Spleen (tissue), 11 donors: ENCODE results near the gene DNHD1. TPM values are rescaled to one million over a fixed set of nuclear protein-coding genes. Genes with fewer than 3 reads are reported as not detected.

Experiments used
- DNase-seq: peaks from one replicate; pipeline ENCODE4 v3.0.0-alpha.2; 2020
- H3K27ac ChIP-seq, 8 donors: fragments of 200-600 bp; sonication (generic) in 7 of 8; 1 replicate in 4 of 8; 2 replicates in 4 of 8; pipeline versions ENCODE4 v1.5.0 to v1.8.0; 2016 to 2021; ENCODE audit warnings: inconsistent platforms in 4 of 8, mild to moderate bottlenecking in 4 of 8, moderate library complexity in 1 of 8
- H3K27me3 ChIP-seq, 7 donors: fragments of 200-600 bp; sonication (generic) in 6 of 7; replicated peaks in 1 of 7; 1 replicate in 4 of 7; 2 replicates in 3 of 7; pipeline versions ENCODE4 v1.5.0 to v1.8.0; 2016 to 2021; ENCODE audit warnings: inconsistent platforms in 3 of 7, mild to moderate bottlenecking in 1 of 7
- H3K36me3 ChIP-seq, 6 donors: fragments of 200-600 bp; sonication (generic) in 5 of 6; 1 replicate in 4 of 6; 2 replicates in 2 of 6; pipeline versions ENCODE4 v1.5.0 to v1.8.0; 2016 to 2021; ENCODE audit warnings: inconsistent platforms in 2 of 6
- H3K4me1 ChIP-seq, 6 donors: fragments of 200-600 bp; sonication (generic) in 5 of 6; 1 replicate in 3 of 6; 2 replicates in 3 of 6; pipeline versions ENCODE4 v1.5.0 to v1.8.0; 2016 to 2021; ENCODE audit warnings: inconsistent platforms in 3 of 6
- H3K4me3 ChIP-seq, 8 donors: fragments of 200-600 bp; sonication (generic) in 7 of 8; 1 replicate in 4 of 8; 2 replicates in 4 of 8; pipeline versions ENCODE4 v1.5.0 to v1.8.0; 2016 to 2021; ENCODE audit warnings: inconsistent platforms in 4 of 8, mild to moderate bottlenecking in 4 of 8, moderate library complexity in 2 of 8
- H3K9me3 ChIP-seq, 8 donors: fragments of 200-600 bp; sonication (generic) in 7 of 8; 1 replicate in 4 of 8; 2 replicates in 4 of 8; pipeline versions ENCODE4 v1.5.0 to v1.8.0; 2016 to 2021; ENCODE audit warnings: inconsistent platforms in 4 of 8
- CTCF ChIP-seq, 11 experiments: fragments of 200-600 bp in 7 of 11; fragments of 450-650 bp in 4 of 11; sonication (generic) in 4 of 11; IDR thresholded peaks in 8 of 11; conservative IDR thresholded peaks in 3 of 11; 1 replicate in 7 of 11; 2 replicates in 4 of 11; pipeline versions ENCODE4 v1.4.0 to v1.8.0; 2016 to 2021; ENCODE audit warnings: antibody characterized with exemption in 11 of 11, inconsistent platforms in 4 of 11, mild to moderate bottlenecking in 1 of 11
- POLR2A ChIP-seq, 3 donors: fragments of 450-650 bp; IDR thresholded peaks; one replicate each; pipeline ENCODE4 v1.5.1; 2017; ENCODE audit warnings: antibody characterized with exemption in 3 of 3, mild to moderate bottlenecking in 1 of 3
- POLR2AphosphoS5 ChIP-seq, 3 donors: sonication (generic); formaldehyde crosslinking; IDR thresholded peaks; one replicate each; pipeline ENCODE4 v1.5.1; 2017; ENCODE audit warnings: antibody characterized with exemption in 3 of 3
- WGBS, 5 donors: extraction: QIAGEN DNeasy Blood & Tissue Kit in 3 of 5; methylation state at CpG; one replicate each; pipeline versions ENCODE4 v1.1.5 to v1.1.7; 2013 to 2018; 5-methylcytosine and 5-hydroxymethylcytosine counted together
- intact Hi-C: fragments of 100-400 bp; cut with DNase I; formaldehyde crosslinking; loops from one replicate; pipeline ENCODE4 v1.15.0; 2023; ENCODE audit warnings: low total_unique reads
- polyA plus RNA-seq, 3 donors: library from polyadenylated mRNA; stranded (reverse); fragments of 200-250 nt; gene quantifications; one replicate each; pipeline ENCODE4 v1.2.1, GENCODE V29; 2013
- total RNA-seq, 7 donors: library from RNA; depleted of rRNA in 3 of 7; stranded (reverse); fragments of >200 nt in 3 of 7; fragmentation: NEBNext Ultra II Directional in 4 of 7; extraction: Animal tissue kit (Norgen Biotek cat#: 25700) in 4 of 7; gene quantifications; one replicate each; pipeline versions ENCODE4 v1.1.0 to v1.2.1, GENCODE V29; 2016 to 2021
- donor health status: healthy with polysubstance abuse.
- donor health status: DM: no; HTN: no; CAD: no; lungs with moderate emphysema.
- donor health status: DM: no; HTN: no; CAD: no.
- donor health status: Bipolar disorder and iron deficiency.
- donor health status: healthy.
- donor health status: DM: no; HTN: no; CAD: no.
- donor health status: DM: yes; HTN: yes; CAD: no.

Gene DNHD1
- total and polyA plus RNA-seq, 10 donors: 6.0 to 40.7 (median 25.8) TPM

GRCh38 chr11:6565988-6566703, 69.1 kb downstream of the DNHD1 start:
- DNase-seq: peak; percentile 44
- Histone ChIP-seq H3K36me3 (peaks cover 0 to 39% (median 0%) of the 10 kb centered on the region in 6 donors), H3K4me3 (no peak overlapping the region), H3K4me1 (peaks cover 0 to 18% (median 8%) of the 10 kb centered on the region in 6 donors), H3K9me3 (no peaks in the 10 kb centered on the region), H3K27ac (no peak overlapping the region), H3K27me3 (no peaks in the 10 kb centered on the region)
- WGBS, 5 donors: 93 to 95% (median 95%) methylated on average over 4 to 5 of the region's 5 CpGs
- intact Hi-C loops: no loop called here
- TF ChIP-seq CTCF (IDR thresholded peaks at IDR 0.05 in 8 of 11, conservative IDR thresholded peaks at IDR 0.05 in 3 of 11) (no peak), POLR2A (IDR thresholded peaks at IDR 0.05) (no peak), POLR2AphosphoS5 (IDR thresholded peaks at IDR 0.05) (no peak)

GRCh38 chr11:6566704-6567370, 69.8 kb downstream of the DNHD1 start:
- Histone ChIP-seq H3K9me3 (no peaks in the 10 kb centered on the region), H3K4me1 (peaks cover 0 to 19% (median 8%) of the 10 kb centered on the region in 6 donors), H3K27ac (no peak overlapping the region), H3K4me3 (no peak overlapping the region), H3K36me3 (peaks cover 0 to 40% (median 0%) of the 10 kb centered on the region in 6 donors), H3K27me3 (no peaks in the 10 kb centered on the region)
- peak; percentile 54 for DNase-seq
- TF ChIP-seq POLR2AphosphoS5 (IDR thresholded peaks at IDR 0.05) (no peak), CTCF (IDR thresholded peaks at IDR 0.05 in 8 of 11, conservative IDR thresholded peaks at IDR 0.05 in 3 of 11) (no peak), POLR2A (IDR thresholded peaks at IDR 0.05) (no peak)
- WGBS, 5 donors: 89 to 95% (median 92%) methylated on average over 9 to 13 of the region's 13 CpGs
- intact Hi-C loops: no loop called here

- H3K9me3 ChIP-seq: no peaks in the 10 kb centered on the region
- no peak overlapping the region for H3K4me3 ChIP-seq
- no peak for DNase-seq
- 98 to 100% (median 99%) methylated on average over 7 of the region's 7 CpGs; no CpG with 5 or more reads in 1 of the 5 donors for WGBS, 5 donors
- H3K27me3 ChIP-seq: no peaks in the 10 kb centered on the region
- TF ChIP-seq POLR2AphosphoS5 (IDR thresholded peaks at IDR 0.05) (no peak), POLR2A (IDR thresholded peaks at IDR 0.05) (no peak), CTCF (IDR thresholded peaks at IDR 0.05 in 8 of 11, conservative IDR thresholded peaks at IDR 0.05 in 3 of 11) (no peak)
- H3K4me1 ChIP-seq: peaks cover 0 to 19% (median 8%) of the 10 kb centered on the region in 6 donors
- H3K36me3 ChIP-seq: peaks cover 0 to 40% (median 0%) of the 10 kb centered on the region in 6 donors
- intact Hi-C loops: no loop called here
- no peak overlapping the region for H3K27ac ChIP-seq
These were observed 70.3 kb downstream of the DNHD1 start for GRCh38 chr11:6567371-6567745.
